Dedifferentiated amniotic fluid mesenchymal stem cell (primary cell): ENCODE results near the gene RUNX1.
"Not testable (repeated sequence)": the region's sequence is repeated elsewhere in the genome, so short reads cannot be mapped to it uniquely, and the experiment has no call there.

Source experiments
- DNase-seq: peaks from one replicate; pipeline ENCODE4 v3.0.0-alpha.2; 2016; ENCODE audit errors: extremely low spot score

The RUNX1 gene

DNA sequence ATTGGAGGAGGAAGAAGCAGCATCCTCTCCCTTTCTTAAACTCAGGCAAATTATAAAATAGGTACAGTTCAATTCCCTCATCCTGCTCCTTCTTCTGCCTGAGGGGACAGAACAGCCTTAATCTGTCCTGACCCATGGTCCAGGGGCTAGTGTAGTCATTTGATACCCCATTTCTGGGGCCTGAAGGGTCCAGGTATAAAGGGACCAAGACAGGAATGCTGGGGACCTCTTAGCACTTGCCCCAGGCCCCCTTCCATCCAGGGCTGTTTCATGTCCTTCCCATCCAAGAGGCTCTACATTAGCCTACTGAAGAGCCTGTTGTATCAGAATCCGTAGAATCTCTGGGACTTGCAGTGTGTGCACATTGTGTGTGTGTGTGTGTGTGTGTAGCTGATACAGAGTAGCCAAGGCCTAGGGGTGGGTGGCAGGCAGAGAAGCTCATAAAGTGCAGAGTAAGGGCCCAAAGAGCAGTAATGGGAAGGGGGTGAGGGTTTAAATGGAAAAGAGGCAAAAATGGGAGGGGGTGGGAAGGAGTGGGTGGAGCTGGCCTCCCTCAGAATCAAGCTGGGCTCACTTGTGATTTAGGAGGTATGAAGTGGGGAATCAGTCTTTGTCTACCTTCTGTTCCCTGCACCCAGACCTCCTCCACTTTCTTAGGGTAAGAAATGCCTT lies 32.4 kb downstream of the RUNX1 start:
- DNase-seq, result no peak

DNA sequence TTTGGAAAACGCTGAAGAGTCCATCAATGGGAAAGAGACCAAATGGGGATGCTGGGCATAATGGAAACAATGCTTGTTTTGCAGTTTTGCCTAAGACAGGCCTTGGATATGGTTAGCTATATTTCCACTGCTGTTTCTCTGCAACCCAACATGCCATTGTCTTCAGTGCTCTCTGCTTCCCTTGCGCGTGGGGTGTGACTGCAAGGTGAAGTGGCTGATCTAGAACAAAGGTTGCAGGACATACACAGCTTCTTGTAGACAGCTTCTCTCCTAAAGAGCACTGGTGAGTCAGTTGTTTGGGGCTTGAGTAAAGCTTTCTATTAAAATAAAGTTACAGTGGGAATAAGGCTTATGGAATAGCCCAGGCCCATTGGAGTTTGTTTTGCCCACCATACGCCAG lies 33.0 kb downstream of the RUNX1 start:
- DNase-seq, result no peak

DNA sequence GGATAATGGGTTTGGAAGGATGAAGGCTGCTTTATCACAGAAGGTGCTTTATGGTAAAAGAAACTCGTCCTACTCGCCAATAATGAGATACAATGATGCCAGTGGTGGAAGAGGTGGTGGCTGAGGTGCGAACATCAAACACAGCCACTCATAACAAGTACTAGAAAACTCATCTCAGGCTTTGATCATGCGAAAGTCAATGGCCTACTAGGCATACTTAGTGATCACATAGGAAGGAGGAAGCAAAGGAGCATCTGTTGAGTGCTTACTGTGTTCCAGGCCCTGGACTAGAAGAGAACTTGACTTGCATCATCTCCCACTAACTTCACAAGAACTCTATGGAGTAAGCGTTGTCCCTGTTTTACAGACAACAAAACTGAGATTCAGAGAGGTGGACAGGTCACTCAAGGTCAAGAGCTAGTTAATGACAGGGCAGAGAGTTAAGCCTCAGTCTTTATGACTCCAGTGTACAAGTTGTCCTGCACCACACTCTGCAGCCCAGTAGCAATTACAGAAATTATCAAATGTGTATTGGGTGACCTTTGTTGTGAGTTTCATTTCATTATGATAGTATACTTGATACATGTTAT lies 33.6 kb downstream of the RUNX1 start:
- no peak for DNase-seq

DNA sequence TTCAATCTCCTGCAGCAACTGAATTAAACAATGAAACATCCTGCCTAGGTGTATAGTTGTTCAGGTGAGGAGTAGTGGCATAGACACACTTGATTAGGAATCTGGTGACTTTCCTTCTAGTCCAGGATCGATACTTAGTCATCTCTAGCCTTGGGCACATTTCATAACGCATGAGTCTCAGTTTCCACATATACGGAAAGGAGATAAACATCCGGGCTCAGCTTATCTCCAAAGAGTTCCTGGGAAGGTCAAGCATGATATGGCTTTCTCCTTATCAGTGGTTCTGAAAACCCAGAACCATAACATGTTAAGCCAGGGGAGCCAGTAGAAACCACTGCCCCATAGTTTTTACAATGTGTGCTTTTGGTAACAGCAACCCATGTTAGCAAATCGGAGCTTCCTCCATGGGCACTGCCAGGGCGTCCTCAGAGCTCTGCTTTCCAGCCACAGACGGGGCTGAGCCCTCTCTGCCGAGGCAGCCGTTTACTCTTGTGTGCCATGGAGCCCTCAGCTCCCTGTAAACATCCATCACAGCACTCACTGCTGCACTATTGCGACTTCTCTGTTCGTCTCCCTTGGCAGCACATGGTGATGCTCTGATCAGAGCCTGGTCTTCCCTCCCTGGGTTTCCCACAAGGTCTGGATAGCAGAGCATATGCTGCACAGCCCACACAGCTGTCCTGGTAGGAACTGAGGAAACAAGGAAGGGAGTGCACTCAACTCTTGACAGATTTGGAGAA lies 34.6 kb downstream of the RUNX1 start:
- DNase-seq, result no peak

DNA sequence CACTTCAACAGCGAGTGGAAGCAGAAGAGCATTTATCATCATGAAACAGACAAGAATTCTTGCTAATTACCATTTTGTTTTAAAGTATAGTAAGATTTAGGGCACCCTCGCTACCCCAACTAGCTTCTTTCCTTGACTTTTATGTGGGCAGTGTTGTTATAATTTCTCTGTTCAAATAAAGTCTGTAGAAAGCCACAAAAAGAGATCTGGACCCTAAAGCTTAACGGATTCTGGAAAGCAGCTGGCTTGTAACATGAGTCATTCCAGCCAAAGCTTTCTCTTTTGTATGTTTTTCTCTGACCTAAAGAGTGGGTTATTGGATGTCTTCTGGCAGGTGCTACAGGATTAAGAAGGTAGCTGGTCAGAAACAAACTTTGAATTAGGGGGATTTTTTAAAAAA lies 37.4 kb downstream of the RUNX1 start:
- no peak for DNase-seq

DNA sequence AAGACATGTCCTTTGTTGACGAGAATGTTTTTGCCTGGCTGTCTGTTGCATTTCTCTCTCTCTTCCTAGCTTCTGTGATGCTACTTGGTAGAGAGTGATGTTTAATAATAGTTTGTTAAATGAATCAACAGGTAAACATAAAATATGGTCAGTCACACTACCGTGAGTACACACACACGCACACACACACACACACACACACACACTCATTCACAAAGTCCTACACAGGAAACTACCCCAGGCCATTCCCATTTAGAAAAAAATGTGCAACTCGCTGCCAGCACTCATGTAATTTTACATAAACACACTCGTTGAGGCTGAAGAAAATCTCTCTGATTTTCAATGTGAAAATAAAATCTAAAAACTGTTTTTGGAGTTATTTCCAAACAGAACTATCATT lies 38.7 kb downstream of the RUNX1 start:
- DNase-seq, result no peak

DNA sequence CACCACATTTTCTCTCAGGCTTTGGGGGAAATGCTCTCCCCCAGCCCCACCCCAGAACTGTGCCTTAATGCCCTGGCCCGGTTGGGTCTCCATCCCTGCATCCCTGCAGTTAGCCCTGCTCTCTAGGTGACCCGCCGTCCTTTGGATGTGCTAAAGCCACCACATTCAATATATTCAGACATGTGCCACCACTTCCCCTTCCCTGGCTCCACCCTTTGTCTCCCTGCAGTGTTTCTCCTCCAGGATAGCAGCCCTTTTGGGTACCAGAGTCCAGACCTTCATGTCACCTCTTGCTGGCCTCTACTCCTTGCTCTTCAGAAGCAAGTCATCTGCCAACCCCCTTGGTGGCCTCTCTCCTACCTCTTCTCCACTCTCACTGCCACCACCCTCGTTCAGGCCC lies 41.8 kb downstream of the RUNX1 start:
- DNase-seq, result no peak

GRCh38 chr21:35006771-35007170 lies 42.3 kb downstream of the RUNX1 start:
- no peak for DNase-seq

DNA sequence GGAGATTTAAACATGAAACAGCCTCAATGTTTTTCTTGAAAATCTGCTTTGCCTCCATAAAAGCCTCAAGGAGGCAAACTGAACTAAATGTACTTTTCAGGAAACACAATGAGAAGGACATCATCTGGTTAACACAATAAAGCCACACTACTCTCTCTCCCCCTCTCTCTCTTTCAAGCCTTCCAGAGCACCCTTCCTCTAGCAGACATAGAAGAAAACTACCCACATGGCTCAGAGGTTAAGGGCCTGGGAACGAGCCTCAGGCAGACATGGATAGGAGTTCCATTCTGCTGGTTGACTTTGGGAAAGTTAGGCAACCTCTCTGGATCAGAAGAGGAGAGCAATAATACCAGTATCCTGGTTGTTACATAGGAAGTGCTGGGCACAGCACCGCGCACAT lies 42.9 kb downstream of the RUNX1 start:
- no peak for DNase-seq

DNA sequence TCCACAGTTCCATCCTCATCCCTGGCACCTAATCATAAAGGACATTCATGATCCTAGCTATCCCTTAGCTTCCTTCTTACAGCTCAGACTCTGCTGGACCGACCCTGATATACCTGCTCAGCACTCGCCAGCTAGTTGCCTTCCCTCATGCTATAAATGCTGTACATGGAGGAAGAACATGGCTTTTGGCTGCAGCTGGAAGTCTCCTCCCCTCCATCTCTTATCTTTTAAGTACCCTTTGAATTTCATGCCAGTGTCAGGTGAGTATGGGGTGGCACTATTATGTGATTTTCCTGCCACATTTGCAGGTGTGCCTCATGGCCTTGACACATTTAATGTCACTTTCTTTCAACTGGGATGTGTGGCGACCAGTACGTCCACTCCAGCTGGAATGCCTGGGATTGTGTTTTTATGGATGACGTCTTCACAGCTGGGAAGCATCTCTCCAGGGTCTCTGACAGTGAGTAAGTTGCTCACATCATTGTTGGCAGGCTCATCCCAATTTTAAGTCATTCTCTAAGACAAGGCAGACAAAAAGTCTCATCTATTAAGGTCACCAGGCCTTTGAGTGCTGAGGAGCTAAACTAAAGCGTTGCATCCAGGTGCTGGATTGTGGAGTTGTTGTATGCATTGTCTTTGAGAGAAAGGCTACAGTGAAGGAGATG lies 43.4 kb downstream of the RUNX1 start:
- no peak for DNase-seq

DNA sequence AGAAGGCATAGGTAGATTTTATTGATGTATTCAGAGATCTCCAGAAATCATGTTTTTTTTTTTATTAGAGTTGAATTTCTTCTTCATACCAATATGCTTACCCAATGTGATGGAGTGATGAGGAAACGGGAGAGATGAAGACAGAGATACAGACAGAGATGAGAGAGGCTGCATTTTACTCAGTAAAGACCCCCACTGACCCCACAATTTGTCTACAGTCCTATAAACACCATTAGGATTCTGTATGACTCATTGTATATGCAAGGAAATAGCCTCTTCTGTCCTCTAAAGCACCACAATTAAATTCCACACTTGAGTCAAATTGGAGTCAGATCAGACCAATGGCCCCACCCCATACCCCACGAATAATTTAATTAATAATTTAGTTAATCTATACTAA lies 44.0 kb downstream of the RUNX1 start:
- no peak for DNase-seq

GRCh38 chr21:35004314-35004713 lies 44.8 kb downstream of the RUNX1 start:
- DNase-seq, result no peak

DNA sequence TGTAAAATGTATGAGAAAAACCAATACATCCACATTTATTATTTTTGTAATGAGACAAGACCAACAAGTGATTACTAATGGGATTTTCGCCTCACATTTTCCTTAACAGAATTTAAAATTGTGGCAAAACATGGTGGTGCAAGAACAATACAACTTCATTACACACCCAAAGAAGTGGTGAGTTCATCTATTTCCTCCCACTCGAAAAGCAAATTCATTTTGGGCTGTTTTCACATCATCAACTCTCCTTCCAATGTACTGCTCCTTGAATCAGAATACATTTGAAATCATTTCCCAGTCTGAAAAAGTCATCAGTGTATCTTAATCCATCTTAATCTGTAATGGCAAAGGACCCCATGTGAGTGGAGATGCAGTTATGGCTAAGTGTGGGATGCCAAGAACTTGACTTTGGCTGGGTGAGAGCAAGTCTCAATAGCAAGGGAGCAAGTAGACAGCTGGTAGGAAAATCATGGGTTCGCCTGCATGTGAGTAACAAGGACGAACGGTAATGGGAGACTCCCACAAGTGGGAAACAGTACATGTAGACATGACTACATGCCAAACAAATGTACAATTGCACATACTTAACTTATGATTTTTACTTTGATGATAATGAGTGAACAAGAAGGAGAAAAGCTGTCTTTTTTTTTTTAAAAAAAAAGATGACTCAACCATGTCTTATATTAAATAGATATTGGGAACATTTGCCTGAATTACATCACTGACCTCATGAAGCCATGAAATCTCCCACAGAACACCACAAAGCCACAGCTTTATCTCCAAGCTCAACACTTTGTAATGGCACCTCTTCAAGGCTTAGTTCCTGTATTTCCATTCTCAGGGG lies 46.0 kb downstream of the RUNX1 start:
- no peak for DNase-seq

DNA sequence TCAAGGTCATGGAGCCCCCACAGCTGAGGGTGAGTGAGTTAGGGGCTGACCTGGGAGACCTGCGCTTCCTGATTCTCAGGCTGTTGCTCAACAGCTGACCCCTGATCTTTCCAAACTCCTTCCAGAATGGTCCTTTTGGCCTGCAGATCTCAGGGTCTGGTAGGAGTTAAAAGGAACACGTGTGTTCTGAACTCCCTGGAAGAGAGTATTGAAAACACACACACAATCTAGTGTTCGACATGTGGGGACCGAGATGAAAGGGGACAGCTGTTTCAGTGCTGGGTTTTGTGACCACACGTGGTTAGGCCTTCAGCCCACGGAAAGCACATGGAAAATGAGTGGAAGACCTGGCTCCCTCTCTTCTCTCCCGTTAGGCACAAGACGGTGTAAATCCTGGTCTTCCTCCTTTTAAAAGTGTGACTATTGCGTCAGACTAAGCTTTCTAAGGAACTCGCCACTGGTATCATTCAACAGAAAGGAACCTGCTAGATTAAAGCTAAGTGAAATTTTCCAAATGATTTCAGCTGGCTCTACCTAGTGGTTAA lies 49.6 kb downstream of the RUNX1 start:
- DNase-seq, result no peak

DNA sequence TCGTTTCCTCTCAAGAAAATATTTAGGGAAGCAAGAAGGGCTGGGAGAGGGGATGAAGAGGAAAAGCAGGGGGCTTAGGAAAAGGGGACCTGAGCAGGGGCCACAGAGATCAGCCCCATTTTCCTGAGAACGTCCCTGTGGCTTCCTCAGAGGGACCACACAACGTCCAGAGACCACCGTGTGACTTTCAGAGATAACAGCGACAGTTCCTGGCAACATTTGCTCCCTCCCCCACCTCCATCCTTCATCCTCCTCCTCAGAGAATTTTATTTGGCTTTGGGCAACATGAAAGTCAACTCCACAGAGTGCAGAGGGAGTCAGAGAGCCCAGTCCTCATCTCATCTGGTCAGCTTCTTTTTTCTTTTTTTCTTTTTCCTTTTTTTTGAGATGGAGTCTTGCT lies 50.9 kb downstream of the RUNX1 start:
- DNase-seq, result no peak

- no peak for DNase-seq
Observed at GRCh38 chr21:34997294-34997693, 51.8 kb downstream of the RUNX1 start.

- peak; percentile 23 for DNase-seq
Observed at GRCh38 chr21:34996304-34997101, 52.6 kb downstream of the RUNX1 start.

- DNase-seq, result no peak
Observed at GRCh38 chr21:34995979-34996303, 53.2 kb downstream of the RUNX1 start.

GRCh38 chr21:34994766-34995631 lies 54.1 kb downstream of the RUNX1 start:
- DNase-seq, result no peak

GRCh38 chr21:34993521-34993921 lies 55.6 kb downstream of the RUNX1 start:
- DNase-seq, result not testable (repeated sequence)
